OCI-LY7 (cell line): Measurements from ENCODE around the gene PMM2.

ENCODE experiments used
- CTCF ChIP-seq: fragments of 200-600 bp; sonication (generic); conservative IDR thresholded peaks from 2 replicates; pipeline ENCODE4 v1.5.1; 2014; ENCODE audit warnings: mild to moderate bottlenecking, antibody characterized with exemption, low read length, moderate library complexity, mixed read lengths
- EZH2phosphoT487 ChIP-seq: fragments of 200-600 bp; sonication (generic); IDR thresholded peaks from 2 replicates; pipeline ENCODE4 v1.6.1; 2018; ENCODE audit warnings: low read depth, borderline replicate concordance, mild to moderate bottlenecking, mixed run types, antibody characterized with exemption, low read length, moderate library complexity, mixed read lengths

DNA sequence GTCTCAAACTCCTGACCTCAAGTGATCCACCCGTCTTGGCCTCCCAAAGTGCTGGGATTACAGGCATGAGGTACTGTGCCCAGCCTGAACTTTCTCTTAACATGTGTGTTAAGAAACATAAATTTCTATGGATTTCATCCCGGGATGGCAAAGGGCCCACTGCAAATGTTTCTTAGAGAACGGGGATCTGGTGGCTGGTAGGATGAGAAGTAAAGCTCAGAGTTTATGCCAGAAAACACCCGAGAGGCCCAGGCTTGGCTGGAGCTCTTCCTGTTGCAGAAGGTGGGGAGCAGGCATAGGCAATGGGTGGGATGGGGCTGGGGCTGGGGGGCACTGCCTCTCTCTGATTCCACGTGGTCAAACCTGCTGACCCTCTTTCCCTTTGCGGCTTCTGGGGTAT, 76.7 kb downstream of the PMM2 start:
- no peak for TF ChIP-seq CTCF
- no peak for TF ChIP-seq EZH2phosphoT487
